NCI-H345 treated with DMSO at 0.1 percent for 48 hours (cell line): ENCODE results near the gene BMP8A.
"Not testable (repeated sequence)": the region's sequence is repeated elsewhere in the genome, so short reads cannot be mapped to it uniquely, and the experiment has no call there.

Experiments
- DNase-seq: peaks from one replicate; lab custom pipeline; 2025; ENCODE audit not compliant: unreplicated experiment; lab: John Stamatoyannopoulos, UW

BMP8A gene, protein sequence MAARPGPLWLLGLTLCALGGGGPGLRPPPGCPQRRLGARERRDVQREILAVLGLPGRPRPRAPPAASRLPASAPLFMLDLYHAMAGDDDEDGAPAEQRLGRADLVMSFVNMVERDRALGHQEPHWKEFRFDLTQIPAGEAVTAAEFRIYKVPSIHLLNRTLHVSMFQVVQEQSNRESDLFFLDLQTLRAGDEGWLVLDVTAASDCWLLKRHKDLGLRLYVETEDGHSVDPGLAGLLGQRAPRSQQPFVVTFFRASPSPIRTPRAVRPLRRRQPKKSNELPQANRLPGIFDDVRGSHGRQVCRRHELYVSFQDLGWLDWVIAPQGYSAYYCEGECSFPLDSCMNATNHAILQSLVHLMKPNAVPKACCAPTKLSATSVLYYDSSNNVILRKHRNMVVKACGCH

GRCh38 chr1:39491146-39491921, at the start of gene BMP8A:
BMP8A (plus strand) TSS chr1:39491636; CDS start chr1:39491992, 356 bp downstream.
- peak; percentile 41 for DNase-seq

- no peak for DNase-seq
These were observed 49.6 kb upstream of the BMP8A start for GRCh38 chr1:39441797-39442196.

DNA sequence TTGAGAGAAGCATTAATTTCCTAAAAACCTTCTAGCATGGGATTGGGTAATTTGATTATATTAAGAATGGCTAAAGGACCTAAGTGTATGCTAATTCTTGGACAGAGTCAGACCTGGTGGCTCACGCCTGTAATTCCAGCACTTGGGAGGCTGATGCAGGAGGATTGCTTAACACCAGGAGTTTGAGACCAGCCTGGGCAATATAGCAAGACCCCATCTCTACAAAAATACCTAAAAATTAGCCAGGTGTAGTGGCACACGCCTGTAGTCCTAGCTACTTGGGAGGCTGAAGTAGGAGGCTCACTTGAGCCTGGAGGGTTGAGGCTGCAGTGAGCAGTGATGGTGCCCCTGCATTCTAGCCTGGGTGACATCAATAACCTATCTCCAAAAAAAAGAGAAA, 45.9 kb upstream of the BMP8A start:
- no peak for DNase-seq

GRCh38 chr1:39446986-39447567, 44.4 kb upstream of the BMP8A start:
- DNase-seq, result no peak

- DNase-seq, result not testable (repeated sequence)
These were observed 41.4 kb upstream of the BMP8A start for GRCh38 chr1:39450041-39450440.

DNA sequence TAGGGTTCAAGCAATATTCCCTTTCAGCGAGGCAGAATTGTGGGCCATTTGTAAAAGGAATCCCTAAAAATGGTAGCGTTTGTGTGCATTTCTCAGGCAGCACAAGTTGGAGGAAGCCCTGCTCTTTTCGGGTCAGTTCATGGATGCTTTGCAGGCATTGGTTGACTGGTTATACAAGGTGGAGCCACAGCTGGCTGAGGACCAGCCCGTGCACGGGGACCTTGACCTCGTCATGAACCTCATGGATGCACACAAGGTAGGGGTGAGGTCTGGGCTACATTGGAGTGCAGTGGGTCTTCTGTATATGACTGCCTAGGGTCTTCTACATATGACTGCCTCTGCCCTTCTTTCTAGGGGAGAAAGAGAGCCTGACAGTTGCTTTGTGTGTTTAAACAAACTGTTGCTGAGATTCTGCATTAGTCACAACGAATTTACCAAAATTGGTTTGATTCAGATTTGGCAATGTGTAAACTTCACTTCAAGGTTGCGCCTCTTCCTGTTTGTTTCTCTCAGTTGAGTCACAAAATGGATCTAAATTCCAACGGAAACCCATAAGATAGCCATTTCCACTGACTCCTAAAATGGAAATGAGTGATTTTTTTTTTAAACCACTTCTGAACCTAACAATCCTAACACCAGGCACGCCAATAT, 40.4 kb upstream of the BMP8A start:
- DNase-seq, result no peak

GRCh38 chr1:39452081-39452480, 39.4 kb upstream of the BMP8A start:
- DNase-seq, result no peak

GRCh38 chr1:39452540-39452939, 38.9 kb upstream of the BMP8A start:
- DNase-seq, result no peak

- no peak for DNase-seq
These were observed 37.8 kb upstream of the BMP8A start for GRCh38 chr1:39453603-39454002.

DNA sequence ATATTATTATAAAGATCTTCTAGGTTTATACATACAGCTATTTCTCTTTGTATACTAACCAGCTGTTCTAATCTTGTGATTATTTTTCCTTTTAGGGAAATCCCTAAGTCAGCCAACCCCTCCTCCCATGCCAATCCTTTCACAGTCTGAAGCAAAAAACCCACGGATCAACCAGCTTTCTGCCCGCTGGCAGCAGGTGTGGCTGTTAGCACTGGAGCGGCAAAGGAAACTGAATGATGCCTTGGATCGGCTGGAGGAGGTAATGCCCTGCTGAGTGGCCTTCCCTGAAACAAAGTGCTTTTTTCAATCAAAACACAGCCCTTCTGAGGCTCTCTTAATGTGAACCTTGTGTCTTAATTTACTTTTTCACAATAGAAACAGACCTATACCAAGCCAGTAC, 32.4 kb upstream of the BMP8A start:
- no peak for DNase-seq

GRCh38 chr1:39462074-39462473, 29.4 kb upstream of the BMP8A start:
- no peak for DNase-seq

GRCh38 chr1:39466413-39467107, 24.9 kb upstream of the BMP8A start:
- DNase-seq, result no peak

DNA sequence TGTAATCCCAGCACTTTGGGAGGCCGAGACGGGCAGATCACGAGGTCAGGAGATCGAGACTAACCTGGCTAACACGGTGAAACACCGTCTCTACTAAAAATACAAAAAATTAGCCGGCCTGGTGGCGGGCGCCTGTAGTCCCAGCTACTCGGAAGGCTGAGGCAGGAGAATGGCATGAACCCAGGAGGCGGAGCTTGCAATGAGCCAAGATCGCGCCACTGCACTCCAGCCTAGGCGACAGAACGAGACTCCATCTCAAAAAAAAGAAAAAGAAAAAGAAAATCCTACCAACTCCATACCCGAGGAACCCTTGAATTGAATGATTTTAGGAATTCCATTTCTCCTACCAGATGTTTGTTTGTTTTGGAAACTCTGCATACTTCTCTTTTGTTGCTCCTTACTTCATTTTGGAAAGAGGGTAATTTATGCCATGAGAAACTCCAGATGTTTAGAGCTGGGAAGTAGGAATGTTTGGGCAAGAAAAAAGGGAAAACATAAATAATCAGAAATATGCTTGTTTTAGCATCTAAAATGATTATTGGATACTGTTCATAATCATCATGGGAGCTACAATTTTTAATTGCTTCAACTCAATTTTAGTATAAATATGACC, 24.2 kb upstream of the BMP8A start:
- not testable (repeated sequence) for DNase-seq

GRCh38 chr1:39469150-39469549, 22.3 kb upstream of the BMP8A start:
- no peak for DNase-seq

- DNase-seq, result no peak
These were observed 21.4 kb upstream of the BMP8A start for GRCh38 chr1:39470040-39470439.

- no peak for DNase-seq
These were observed 18.6 kb upstream of the BMP8A start for GRCh38 chr1:39472826-39473225.

GRCh38 chr1:39473324-39473723, 18.1 kb upstream of the BMP8A start:
- DNase-seq, result no peak

- DNase-seq, result no peak
These were observed 16.6 kb upstream of the BMP8A start for GRCh38 chr1:39474810-39475209.

DNA sequence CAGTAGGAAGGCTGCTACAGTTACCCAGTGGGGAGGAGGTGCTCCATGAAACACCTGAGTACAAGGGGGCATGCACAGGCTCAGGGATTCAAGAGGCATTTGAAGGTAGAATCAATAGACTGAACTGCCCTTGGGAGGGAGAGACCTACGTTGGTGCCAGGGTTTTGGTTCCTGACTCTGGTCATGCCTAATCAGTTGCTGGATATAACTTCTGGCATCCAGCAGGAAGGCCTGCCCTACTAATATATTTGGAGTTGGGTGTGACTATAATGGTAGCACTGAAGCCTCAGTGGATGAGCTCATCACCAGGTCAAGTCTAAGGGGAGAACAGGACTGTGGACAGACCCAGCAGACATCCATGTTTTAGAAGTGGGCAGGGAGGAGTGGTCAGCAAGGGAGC, 15.9 kb upstream of the BMP8A start:
- DNase-seq, result not testable (repeated sequence)

DNA sequence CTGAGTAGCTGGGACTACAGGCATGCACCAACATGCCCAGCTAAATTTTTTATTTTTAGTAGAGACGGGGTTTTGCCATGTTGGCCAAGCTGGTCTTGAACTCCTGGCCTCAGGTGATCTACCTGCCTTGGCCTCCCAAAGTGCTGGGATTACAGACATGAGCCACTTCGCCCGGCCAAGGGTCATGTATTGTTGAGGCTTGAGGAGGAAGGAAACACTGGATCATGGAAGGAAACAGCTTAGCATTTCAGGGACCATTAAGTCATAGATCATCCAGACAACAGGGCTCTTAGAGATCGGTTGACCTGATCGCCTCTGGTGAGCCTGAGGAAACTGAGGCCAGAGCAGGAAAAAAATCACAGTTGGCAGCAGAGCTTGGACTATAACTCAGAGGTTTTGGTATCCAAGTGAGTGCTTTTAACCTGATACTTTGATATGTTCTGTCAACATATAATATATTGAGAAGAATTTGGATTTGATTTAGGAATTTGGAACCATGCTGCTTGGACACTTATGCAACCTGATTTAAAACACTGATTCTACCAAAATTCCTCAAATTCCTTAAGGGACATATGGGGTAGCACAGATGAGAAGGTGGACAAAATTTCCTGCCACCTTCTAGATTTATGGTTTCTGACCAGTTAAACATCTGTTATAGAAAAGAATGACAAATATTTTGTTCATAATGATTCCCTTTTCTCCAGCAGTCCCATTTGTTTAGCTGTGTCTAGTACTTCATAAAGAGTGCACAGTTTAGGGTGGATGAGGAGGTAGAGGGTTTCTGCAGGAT, 13.1 kb upstream of the BMP8A start:
- DNase-seq, result no peak
